ENCODE results near the gene SHISA4.

The SHISA4 gene

GRCh38 chr1:201882665-201883132, 6.0 kb upstream of the SHISA4 start:
- DNase-seq, result no peak

DNA sequence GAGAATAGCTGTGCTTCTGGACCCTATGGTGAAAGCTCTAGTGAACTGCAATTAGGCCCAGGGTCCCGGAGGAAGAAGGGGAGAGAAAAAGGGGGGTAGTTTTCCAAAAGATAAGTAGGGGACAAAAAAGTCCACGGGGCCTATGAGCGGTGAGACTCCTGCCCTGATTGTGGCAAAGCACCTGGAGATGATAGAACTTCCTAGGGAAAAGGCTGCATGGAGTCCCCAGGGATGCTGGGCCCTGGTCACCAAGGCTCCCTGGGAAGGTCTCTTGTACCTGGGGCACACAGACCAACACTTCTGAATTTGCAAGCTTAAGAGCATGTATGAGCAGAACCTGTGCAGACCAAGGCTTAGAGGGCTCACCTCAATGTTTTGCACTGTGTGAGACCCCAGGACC, 5.4 kb upstream of the SHISA4 start:
- no peak for DNase-seq

GRCh38 chr1:201883786-201884185, 4.9 kb upstream of the SHISA4 start:
- DNase-seq, result peak; percentile 28

DNA sequence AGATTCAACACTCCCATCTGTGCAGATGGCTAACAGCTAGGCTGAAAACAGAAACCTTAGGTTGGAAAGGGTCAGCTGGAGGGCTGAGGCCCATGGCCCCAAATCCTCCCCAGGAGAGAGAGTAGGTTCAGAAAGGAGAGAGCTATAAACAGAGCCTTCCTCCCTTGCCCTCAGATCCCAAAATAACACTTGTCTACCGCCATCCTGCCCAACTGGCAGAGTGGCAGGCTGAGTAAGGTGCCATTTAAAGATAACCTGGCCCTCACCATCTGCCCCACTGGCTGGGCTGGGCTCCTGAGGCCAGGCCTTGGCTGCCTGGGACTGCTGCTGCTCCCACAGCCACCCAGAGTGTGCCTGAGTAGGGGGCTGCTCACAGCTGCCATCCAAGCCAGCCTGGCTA, 4.3 kb upstream of the SHISA4 start:
- no peak for DNase-seq

GRCh38 chr1:201885531-201886075, 3.1 kb upstream of the SHISA4 start:
- DNase-seq, result peak; percentile 64

- no peak for DNase-seq
These were observed 2.4 kb upstream of the SHISA4 start for GRCh38 chr1:201886103-201886885.

- no peak for DNase-seq
These were observed 1.4 kb upstream of the SHISA4 start for GRCh38 chr1:201887116-201887866.

GRCh38 chr1:201889090-201889968, 631 bp downstream of the SHISA4 start:
- DNase-seq, result peak; percentile 48

DNA sequence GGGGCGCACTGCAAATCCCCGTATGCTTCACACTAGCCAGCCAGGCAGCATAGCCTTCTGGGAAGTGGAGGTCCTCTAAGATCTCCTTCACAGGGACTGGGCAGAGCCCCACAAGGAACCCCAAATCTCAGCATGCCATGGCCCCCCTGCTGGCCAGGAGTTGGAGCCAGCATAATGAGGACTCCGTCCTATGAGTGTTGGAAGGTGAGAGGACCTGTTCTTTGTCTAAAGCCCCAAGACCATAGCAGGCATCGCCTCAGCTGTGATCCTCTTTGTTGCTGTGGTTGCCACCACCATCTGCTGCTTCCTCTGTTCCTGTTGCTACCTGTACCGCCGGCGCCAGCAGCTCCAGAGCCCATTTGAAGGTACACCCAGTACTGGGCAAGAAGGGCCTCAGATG, 1.5 kb downstream of the SHISA4 start:
- no peak for DNase-seq

DNA sequence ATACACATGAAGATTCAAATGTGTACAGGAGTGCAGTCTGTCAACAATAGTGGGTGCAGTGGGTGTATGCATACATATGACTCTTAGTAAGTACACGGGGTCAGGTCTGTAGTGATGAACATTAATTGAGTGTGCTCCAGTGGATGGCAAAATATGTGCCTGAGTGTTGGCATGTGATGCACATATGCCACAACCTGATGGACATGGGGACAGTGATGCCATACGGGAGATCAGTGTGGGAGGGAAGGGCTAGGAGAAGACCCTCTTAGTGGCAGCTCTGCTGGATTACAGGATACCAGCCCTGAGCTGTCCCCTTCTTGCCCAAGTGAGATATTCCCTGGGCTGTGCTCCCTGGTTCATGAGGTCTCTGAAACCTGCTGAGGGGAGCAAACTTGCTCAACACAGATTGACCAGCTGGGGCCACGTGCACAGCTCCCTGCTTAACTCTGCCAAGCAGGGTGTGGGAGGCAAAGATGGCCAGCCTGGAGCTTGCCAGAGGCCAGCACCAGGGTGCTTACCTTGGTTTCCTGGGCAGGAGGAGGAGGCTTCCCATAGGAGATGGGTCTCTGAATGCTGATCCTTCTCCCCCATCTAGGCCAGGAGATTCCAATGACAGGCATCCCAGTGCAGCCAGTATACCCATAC, 2.2 kb downstream of the SHISA4 start:
- DNase-seq, result no peak

- DNase-seq, result no peak
These were observed 2.9 kb downstream of the SHISA4 start for GRCh38 chr1:201891451-201892045.

- DNase-seq, result no peak
These were observed 3.5 kb downstream of the SHISA4 start for GRCh38 chr1:201892211-201892610.

DNA sequence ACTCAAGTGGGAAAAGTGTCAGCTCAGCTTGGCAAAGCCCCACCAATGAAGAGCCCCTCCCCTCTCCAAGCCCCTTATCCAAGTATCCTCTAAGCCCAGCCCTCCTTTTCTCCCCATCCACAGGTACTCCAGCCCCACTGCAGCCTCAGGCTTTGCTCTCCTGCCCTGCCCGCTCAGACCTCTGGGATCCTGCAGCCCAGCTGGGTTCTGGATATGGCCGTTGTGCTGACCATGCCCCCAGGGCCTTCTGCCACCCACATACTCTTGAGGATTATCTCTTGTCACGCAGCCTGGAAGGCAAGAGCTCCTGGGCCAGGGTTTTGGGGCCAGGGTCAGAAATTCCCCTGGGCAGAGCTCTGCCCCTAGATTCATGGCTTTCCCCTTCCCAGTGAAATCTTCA, 4.7 kb downstream of the SHISA4 start:
- DNase-seq, result no peak

DNA sequence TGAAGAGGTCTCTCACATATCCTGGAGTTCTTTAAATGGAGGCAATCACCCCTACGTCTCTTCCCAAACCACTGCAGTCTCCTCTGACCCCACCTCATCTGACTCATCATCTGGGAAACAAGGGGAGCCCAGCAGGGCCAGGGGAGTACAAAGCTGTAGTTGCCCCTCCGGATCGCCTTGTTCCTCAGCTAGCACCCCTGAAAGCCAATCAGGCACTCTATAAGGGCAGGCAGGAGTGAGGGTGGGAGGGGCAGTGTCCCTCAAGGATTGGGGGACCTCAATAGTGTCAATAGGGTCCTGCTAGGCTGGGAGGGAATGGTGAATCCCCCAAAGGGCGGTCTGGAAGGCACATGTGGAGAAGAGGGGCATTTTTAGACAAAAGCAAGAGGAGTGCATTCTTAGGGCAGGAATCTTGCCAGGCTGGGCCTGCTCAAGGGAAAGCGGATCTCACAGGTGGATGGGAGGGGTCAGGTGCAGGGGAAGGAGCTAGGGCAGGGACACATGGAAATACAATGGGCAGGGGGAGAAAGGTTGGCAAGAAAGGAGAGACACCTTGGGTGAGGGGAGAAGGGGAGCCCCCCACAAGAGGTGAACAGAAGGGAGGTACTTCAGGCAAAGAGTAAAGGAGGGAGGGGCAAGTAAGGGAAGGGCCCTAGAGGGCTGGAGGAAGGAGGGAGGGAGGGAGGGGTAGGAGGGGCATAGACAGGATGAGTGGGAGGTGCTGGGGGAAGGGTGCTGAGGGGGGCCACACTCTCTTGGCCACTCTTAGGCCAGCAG, 5.8 kb downstream of the SHISA4 start:
- no peak for DNase-seq

DNA sequence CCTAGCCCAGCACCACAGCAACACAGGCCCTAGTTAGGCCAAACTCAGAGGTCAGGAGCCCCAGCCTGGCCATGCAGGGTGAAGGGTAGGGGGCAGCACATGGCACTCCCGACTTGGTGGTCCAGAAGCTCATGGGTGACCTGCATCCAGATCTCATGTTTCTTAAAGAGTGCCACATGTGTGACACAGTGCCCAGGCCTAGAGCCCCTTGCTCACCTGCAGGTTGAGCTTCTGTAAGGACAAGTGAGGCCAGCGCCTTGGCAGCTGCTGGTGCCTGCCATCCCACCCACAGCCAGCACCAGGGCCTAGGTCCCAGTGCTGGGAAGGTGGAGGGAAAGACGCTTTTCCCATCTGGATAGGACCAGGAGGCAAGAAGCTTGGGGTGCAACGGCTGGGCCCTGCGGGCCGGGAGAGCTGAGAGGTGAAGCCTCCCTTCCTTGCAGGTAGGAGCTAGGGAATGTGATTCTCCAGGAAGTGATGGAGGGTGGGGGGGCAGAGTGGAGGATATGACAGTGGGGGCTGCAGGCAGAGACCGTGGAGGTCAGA, 6.5 kb downstream of the SHISA4 start:
- DNase-seq, result no peak

GRCh38 chr1:201895913-201896807, 7.5 kb downstream of the SHISA4 start:
- peak; percentile 96 for DNase-seq

DNA sequence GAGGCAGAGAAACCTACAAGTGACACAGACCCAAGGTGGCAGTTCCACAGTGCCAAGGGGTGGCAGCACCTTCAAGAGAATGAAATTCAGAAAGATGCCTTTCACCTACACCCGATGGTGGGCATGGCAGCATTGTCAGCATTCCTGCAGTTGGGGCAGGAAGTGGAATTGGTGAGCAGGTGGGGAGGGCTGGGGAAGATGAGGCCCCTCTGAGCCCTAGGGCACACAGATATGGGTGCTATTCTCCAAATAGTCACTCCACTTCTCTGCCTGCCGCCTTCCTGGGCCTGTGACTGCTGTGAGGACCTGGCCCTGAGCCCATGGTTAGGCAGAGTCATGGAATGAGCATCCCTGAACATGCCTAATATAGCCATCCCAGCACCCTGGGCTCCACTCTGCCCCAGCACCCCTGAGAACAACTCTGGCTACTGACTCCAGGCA, 8.3 kb downstream of the SHISA4 start:
- peak; percentile 27 for DNase-seq

DNA sequence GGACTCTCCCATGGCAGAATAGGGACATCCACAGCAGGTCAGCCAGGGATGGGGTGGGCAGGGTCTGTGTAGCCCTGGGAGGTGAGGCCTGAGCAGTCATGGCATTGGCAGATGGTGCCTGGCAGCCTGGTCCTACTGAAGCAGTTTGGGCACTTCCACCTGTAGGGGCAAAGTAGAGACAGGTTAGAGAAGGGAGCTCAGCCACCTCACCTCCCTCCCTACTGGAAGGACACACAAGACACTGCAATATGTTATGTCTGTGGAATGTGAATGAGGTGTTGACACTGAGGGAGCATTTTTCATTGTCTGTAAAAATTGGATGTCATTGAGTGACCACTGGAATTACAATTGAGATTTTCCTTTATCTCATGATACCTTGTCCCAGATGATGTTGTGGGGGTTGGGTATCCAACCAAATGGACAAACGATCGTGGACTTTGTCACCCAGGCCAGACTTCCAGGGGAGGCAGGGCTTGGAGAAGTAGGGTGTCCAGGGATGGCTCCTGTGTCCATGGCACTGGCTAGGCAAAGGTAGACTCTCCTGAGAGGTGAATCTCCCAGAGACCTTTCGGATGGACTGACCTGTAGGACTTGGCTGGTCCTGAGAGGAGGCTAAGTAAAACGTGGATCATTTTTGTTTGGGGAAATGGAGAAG, 9.7 kb downstream of the SHISA4 start:
- no peak for DNase-seq

- DNase-seq, result no peak
These were observed 10.3 kb downstream of the SHISA4 start for GRCh38 chr1:201898992-201899391.
